Peyer's patch (tissue), 4 donors: ENCODE results near the gene SULT6B1.

Experiments used
- CTCF ChIP-seq, 6 experiments: fragments of 450-650 bp in 4 of 6; fragments of 200-600 bp in 2 of 6; sonication (generic) in 1 of 6; IDR thresholded peaks; one replicate each; pipeline ENCODE4 v1.5.1; 2017 to 2019; ENCODE audit warnings: antibody characterized with exemption in 6 of 6, mild to moderate bottlenecking in 3 of 6, moderate library complexity in 1 of 6
- POLR2A ChIP-seq, 2 donors: fragments of 450-650 bp; IDR thresholded peaks; one replicate each; pipeline ENCODE4 v1.5.1; 2017; ENCODE audit warnings: antibody characterized with exemption in 2 of 2, mild to moderate bottlenecking in 2 of 2, moderate library complexity in 2 of 2

DNA sequence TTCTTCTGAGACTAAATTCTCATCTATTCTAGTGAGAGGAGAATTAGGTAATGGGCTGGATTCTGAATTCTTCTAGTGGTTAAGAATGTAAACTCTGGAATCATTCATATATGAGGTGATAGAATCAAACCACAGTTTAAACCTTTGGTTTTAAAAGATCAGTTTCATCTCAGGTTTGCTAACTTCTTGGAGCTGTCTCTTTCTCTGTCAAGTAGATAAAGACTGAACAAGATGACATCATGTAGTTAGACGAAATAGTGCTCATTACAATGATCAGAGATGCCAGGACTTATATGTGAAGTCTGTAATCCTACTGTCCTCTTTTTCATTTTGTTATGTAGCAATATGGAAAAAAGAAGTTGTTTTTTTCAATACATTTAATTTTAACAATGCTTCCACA lies 12.7 kb upstream of the SULT6B1 start:
- TF ChIP-seq CTCF (IDR thresholded peaks at IDR 0.05) = no peak
- TF ChIP-seq POLR2A (IDR thresholded peaks at IDR 0.05) = no peak
